ENCODE data around the gene CYTH1.

The CYTH1 gene

GRCh38 chr17:78739331-78739931, 42.6 kb downstream of the CYTH1 start:
- no peak for DNase-seq (ENCODE audit: extremely low read depth, low read depth)
- TF ChIP-seq CTCF (IDR thresholded peaks at IDR 0.05; ENCODE audit: low read depth, low read length, missing control alignments): no peak
- no peak overlapping the region for H3K4me3 ChIP-seq (replicated peaks; ENCODE audit: low read depth, low read length)

- no peak overlapping the region for H3K4me3 ChIP-seq (replicated peaks; ENCODE audit: low read depth, low read length)
- no peak for TF ChIP-seq CTCF (IDR thresholded peaks at IDR 0.05; ENCODE audit: low read depth, low read length, missing control alignments)
- DNase-seq (ENCODE audit: extremely low read depth, low read depth): no peak
Measured at GRCh38 chr17:78738698-78739097, 43.4 kb downstream of the CYTH1 start.

GRCh38 chr17:78738278-78738677, 43.8 kb downstream of the CYTH1 start:
- DNase-seq (ENCODE audit: extremely low read depth, low read depth): no peak
- TF ChIP-seq CTCF (IDR thresholded peaks at IDR 0.05; ENCODE audit: low read depth, low read length, missing control alignments): no peak
- no peak overlapping the region for H3K4me3 ChIP-seq (replicated peaks; ENCODE audit: low read depth, low read length)

- no peak overlapping the region for H3K4me3 ChIP-seq (replicated peaks; ENCODE audit: low read depth, low read length)
- no peak for DNase-seq (ENCODE audit: extremely low read depth, low read depth)
- no peak for TF ChIP-seq CTCF (IDR thresholded peaks at IDR 0.05; ENCODE audit: low read depth, low read length, missing control alignments)
Measured at GRCh38 chr17:78737332-78737731, 44.7 kb downstream of the CYTH1 start.

GRCh38 chr17:78736526-78737079, 45.5 kb downstream of the CYTH1 start:
- DNase-seq (ENCODE audit: extremely low read depth, low read depth): no peak
- no peak for TF ChIP-seq CTCF (IDR thresholded peaks at IDR 0.05; ENCODE audit: low read depth, low read length, missing control alignments)
- no peak overlapping the region for H3K4me3 ChIP-seq (replicated peaks; ENCODE audit: low read depth, low read length)

GRCh38 chr17:78735832-78736525, 46.1 kb downstream of the CYTH1 start:
- DNase-seq (ENCODE audit: extremely low read depth, low read depth): no peak
- no peak overlapping the region for H3K4me3 ChIP-seq (replicated peaks; ENCODE audit: low read depth, low read length)
- no peak for TF ChIP-seq CTCF (IDR thresholded peaks at IDR 0.05; ENCODE audit: low read depth, low read length, missing control alignments)
